HEK293T (cell line): Measurements from ENCODE around the gene STXBP6.

Source experiments
- CTCF ChIA-PET: fragments of 350-600 bp; formaldehyde crosslinking; extraction: SDS; loops from one replicate; lab custom pipeline; 2021; ENCODE audit warnings: antibody characterized with exemption, inconsistent platforms; lab: Yijun Ruan, JAX
- POLR2A ChIA-PET: fragments of 350-600 bp; formaldehyde crosslinking; extraction: SDS; loops from one replicate; lab custom pipeline; 2020; ENCODE audit warnings: antibody characterized with exemption, inconsistent platforms; lab: Yijun Ruan, JAX
- DNase-seq: peaks from one replicate; pipeline ENCODE4 v3.0.0; 2012; ENCODE audit warnings: mixed read lengths; ENCODE audit errors: extremely low spot score
- ARNT ChIP-seq: fragments of 450-650 bp; IDR thresholded peaks from 2 replicates; pipeline ENCODE4 v1.6.1; 2017; ENCODE audit warnings: mild to moderate bottlenecking
- BHLHE40 ChIP-seq: fragments of 450-650 bp; IDR thresholded peaks from 2 replicates; pipeline ENCODE4 v1.6.1; 2016; ENCODE audit warnings: mild to moderate bottlenecking, moderate library complexity, borderline replicate concordance
- CTBP1 ChIP-seq: fragments of 450-650 bp; IDR thresholded peaks from 2 replicates; pipeline ENCODE4 v1.6.1; 2016; ENCODE audit warnings: borderline replicate concordance
- ELF4 ChIP-seq: fragments of 450-650 bp; IDR thresholded peaks from 2 replicates; pipeline ENCODE4 v1.6.1; 2017; ENCODE audit warnings: antibody characterized with exemption
- FOXA1 ChIP-seq: fragments of 450-650 bp; IDR thresholded peaks from 2 replicates; pipeline ENCODE4 v1.6.1; 2016; ENCODE audit warnings: mild to moderate bottlenecking
- FOXK2 ChIP-seq: fragments of 450-650 bp; IDR thresholded peaks from 2 replicates; pipeline ENCODE4 v1.6.1; 2016; ENCODE audit warnings: mild to moderate bottlenecking
- FOXM1 ChIP-seq: fragments of 450-650 bp; IDR thresholded peaks from 2 replicates; pipeline ENCODE4 v1.6.1; 2017; ENCODE audit warnings: mild to moderate bottlenecking, borderline replicate concordance
- HDGF ChIP-seq: fragments of 450-650 bp; IDR thresholded peaks from 2 replicates; pipeline ENCODE4 v1.6.1; 2017; ENCODE audit warnings: antibody characterized with exemption, borderline replicate concordance
- L3MBTL2 ChIP-seq: fragments of 450-650 bp; conservative IDR thresholded peaks from 2 replicates; pipeline ENCODE4 v1.6.1; 2016; ENCODE audit warnings: mild to moderate bottlenecking
- LEF1 ChIP-seq: fragments of 450-650 bp; IDR thresholded peaks from 2 replicates; pipeline ENCODE4 v1.6.1; 2017; ENCODE audit warnings: mild to moderate bottlenecking, borderline replicate concordance
- NFRKB ChIP-seq: fragments of 450-650 bp; IDR thresholded peaks from 2 replicates; pipeline ENCODE4 v1.6.1; 2016; ENCODE audit warnings: mild to moderate bottlenecking, moderate library complexity
- SP1 ChIP-seq: fragments of 450-650 bp; IDR thresholded peaks from 2 replicates; pipeline ENCODE4 v1.6.1; 2017
- SUZ12 ChIP-seq: fragments of 450-650 bp; IDR thresholded peaks from 2 replicates; pipeline ENCODE4 v1.6.1; 2016; ENCODE audit warnings: mild to moderate bottlenecking
- TARDBP ChIP-seq: fragments of 450-650 bp; IDR thresholded peaks from 2 replicates; pipeline ENCODE4 v1.6.1; 2016
- ZNF384 ChIP-seq: fragments of 450-650 bp; IDR thresholded peaks from 2 replicates; pipeline ENCODE4 v1.6.1; 2016
- TF ChIP-seq, protein P1 (sequence below): fragments of 450-650 bp; IDR thresholded peaks from 2 replicates; pipeline ENCODE4 v1.6.1; 2016

STXBP6 gene

DNA sequence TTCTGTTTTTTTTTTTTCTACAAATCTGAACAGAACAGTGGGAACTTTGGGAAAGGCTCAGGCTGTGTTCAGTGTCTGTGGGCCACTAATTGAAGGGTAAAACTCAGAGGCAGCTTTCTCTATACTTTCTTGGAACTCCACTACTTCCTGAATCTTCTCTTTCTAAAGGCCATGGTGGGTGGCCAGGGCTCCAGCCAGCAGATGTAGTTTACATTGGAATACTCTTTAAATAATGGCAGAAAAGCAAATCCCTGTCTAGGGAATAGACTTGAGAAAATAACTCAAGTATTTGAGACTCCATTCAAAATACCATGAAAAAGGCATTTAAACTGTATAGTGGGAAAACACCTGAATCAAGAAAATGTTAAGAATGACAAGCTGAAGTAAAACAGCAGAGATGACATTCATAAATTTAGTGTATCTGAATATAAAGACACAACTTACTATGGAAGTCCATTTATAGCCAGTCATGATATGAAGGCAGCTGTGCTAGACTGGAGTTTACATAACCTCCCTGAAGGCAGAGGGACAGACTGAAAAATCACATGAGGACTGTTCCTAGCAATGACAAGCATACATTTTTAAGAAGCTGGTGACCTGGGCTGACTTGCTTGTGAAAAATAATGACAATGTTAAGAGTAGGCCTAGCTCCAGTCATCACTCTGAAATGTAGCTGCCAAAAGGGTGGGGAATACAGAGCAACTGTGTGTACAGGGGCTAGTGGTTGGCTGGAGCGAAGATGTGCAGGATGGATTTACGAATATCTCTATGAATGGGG, 168.6 kb downstream of the STXBP6 start:
- no peak for DNase-seq
- no peak for TF ChIP-seq ARNT
- ChIA-PET POLR2A (no interaction called here), CTCF (no interaction called here)

GRCh38 chr14:24880689-24881088, 169.3 kb downstream of the STXBP6 start:
- TF ChIP-seq NFRKB: no peak
- no peak for TF ChIP-seq ELF4
- TF ChIP-seq SP1: no peak
- no peak for TF ChIP-seq LEF1
- TF ChIP-seq FOXK2: no peak
- TF ChIP-seq FOXA1: no peak
- TF ChIP-seq ARNT: no peak
- no peak for TF ChIP-seq BHLHE40
- no peak for TF ChIP-seq FOXM1
- TF ChIP-seq TARDBP: no peak
- no peak for TF ChIP-seq CTBP1
- TF ChIP-seq, protein P1, sequence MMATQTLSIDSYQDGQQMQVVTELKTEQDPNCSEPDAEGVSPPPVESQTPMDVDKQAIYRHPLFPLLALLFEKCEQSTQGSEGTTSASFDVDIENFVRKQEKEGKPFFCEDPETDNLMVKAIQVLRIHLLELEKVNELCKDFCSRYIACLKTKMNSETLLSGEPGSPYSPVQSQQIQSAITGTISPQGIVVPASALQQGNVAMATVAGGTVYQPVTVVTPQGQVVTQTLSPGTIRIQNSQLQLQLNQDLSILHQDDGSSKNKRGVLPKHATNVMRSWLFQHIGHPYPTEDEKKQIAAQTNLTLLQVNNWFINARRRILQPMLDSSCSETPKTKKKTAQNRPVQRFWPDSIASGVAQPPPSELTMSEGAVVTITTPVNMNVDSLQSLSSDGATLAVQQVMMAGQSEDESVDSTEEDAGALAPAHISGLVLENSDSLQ: no peak
- ChIA-PET CTCF (no interaction called here), POLR2A (no interaction called here)
- no peak for DNase-seq

GRCh38 chr14:24879661-24880386, 170.1 kb downstream of the STXBP6 start:
- ChIA-PET POLR2A (no interaction called here), CTCF (no interaction called here)
- TF ChIP-seq ELF4 (no peak), BHLHE40 (no peak)
- TF ChIP-seq, protein P1: no peak
- DNase-seq: no peak

DNA sequence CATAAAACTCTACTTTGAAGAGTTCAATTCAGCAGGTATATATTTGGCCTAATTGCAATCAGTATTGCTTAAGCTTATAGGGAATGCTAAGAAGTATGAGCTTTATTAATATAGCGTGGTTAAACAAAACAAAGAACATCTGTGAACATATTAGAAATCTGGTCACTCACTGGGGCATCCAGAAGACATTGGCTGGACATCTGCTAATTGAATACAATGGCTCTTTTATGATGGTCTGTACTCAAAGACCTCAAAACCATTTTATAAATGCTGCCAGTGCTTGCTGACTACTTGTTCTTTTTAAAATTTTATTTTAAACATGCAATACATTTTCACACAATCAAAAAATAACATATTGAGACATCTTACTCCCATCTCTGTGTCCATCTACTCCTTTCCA, 173.0 kb downstream of the STXBP6 start:
- no peak for DNase-seq
- ChIA-PET CTCF (no interaction called here), POLR2A (no interaction called here)
- no peak for TF ChIP-seq FOXM1
- no peak for TF ChIP-seq SP1
- TF ChIP-seq BHLHE40: no peak
- no peak for TF ChIP-seq CTBP1
- no peak for TF ChIP-seq NFRKB
- no peak for TF ChIP-seq LEF1
- TF ChIP-seq ZNF384: no peak
- TF ChIP-seq, protein P1: no peak
- TF ChIP-seq L3MBTL2: no peak
- TF ChIP-seq HDGF: no peak
- no peak for TF ChIP-seq FOXK2
- TF ChIP-seq SUZ12: no peak
- no peak for TF ChIP-seq FOXA1

DNA sequence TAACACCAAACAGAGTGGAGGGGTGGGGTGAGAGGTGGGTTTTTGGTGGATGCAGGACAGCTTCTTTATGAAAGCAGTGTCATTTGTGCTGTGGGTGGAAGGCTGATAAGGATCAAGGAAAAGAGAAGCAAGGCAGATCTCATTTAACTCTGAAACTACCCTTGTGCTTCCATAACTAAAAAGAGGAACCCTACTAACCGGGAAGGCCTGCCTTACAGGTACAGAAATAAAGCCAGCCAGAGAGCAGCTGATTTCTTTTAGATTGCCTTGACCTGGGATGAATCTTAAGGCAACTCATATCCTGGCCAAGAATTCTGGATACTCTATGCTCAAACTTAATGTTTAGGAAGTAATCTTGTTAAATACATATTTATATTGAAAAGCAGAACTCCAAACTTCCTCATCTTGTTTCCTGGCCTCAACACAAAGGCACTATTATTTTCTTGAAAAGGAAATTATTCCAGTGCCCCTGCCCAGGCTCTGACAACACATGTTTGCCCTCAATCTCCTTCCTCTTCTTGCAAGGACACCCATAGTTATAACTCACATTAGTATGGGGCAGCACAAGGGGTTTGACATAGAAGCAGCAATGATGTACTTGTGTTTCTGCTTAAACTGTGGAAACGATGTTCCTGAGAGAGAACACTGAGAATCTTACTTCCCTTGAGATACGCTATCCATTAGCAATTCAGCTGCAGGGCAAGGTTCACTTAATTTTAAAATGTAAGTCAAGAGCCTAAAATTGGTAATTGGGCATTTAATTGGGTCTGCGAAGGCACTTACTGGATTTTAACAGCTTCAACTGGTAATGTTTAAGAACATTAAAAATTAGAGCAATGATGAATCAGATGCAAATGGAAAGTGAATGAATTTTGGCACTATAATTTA, 173.7 kb downstream of the STXBP6 start:
- no peak for TF ChIP-seq SUZ12
- TF ChIP-seq SP1: no peak
- no peak for TF ChIP-seq ELF4
- TF ChIP-seq LEF1: no peak
- no peak for TF ChIP-seq FOXK2
- TF ChIP-seq BHLHE40: no peak
- no peak for TF ChIP-seq HDGF
- TF ChIP-seq TARDBP: no peak
- TF ChIP-seq, protein P1: no peak
- TF ChIP-seq NFRKB: no peak
- no peak for TF ChIP-seq L3MBTL2
- no peak for TF ChIP-seq FOXM1
- no peak for TF ChIP-seq FOXA1
- no peak for TF ChIP-seq ZNF384
- TF ChIP-seq ARNT: no peak
- no peak for DNase-seq
- ChIA-PET POLR2A (no interaction called here), CTCF (no interaction called here)
